GM23248 (cell line): ENCODE results near the gene TBCEL.

ENCODE experiments used
- EZH2 ChIP-seq: fragments of 200-600 bp; sonication (generic); IDR thresholded peaks from 2 replicates; pipeline ENCODE4 v1.6.1; 2018; ENCODE audit warnings: antibody characterized with exemption, mild to moderate bottlenecking; ENCODE audit not compliant: insufficient read depth, poor library complexity, severe bottlenecking
- EZH2phosphoT487 ChIP-seq: fragments of 200-600 bp; sonication (generic); IDR thresholded peaks from 2 replicates; pipeline ENCODE4 v1.6.1; 2018; ENCODE audit warnings: antibody characterized with exemption, moderate library complexity, mild to moderate bottlenecking, low read depth; ENCODE audit not compliant: insufficient read depth

GRCh38 chr11:121047926-121048325, 24.0 kb downstream of the TBCEL start:
- no peak for TF ChIP-seq EZH2phosphoT487
- TF ChIP-seq EZH2 = no peak
